Measurements from ENCODE around the gene TBL1X.

- no peak for TF ChIP-seq POLR2A (IDR thresholded peaks at IDR 0.05)
- TF ChIP-seq, protein P1, sequence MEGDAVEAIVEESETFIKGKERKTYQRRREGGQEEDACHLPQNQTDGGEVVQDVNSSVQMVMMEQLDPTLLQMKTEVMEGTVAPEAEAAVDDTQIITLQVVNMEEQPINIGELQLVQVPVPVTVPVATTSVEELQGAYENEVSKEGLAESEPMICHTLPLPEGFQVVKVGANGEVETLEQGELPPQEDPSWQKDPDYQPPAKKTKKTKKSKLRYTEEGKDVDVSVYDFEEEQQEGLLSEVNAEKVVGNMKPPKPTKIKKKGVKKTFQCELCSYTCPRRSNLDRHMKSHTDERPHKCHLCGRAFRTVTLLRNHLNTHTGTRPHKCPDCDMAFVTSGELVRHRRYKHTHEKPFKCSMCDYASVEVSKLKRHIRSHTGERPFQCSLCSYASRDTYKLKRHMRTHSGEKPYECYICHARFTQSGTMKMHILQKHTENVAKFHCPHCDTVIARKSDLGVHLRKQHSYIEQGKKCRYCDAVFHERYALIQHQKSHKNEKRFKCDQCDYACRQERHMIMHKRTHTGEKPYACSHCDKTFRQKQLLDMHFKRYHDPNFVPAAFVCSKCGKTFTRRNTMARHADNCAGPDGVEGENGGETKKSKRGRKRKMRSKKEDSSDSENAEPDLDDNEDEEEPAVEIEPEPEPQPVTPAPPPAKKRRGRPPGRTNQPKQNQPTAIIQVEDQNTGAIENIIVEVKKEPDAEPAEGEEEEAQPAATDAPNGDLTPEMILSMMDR (IDR thresholded peaks at IDR 0.05) = no peak
These were observed 51.2 kb downstream of the TBL1X start for GRCh38 chrX:9515973-9516538.

Data from breast epithelium (tissue), 3 donors.